Activated CD4-positive, alpha-beta T cell treated with anti-CD3 and anti-CD28 coated beads, Interleukin-2, amount 50 U/mL, for 1 hour (primary cell): ENCODE results near the gene SCRG1.

Source experiments
- DNase-seq: peaks from one replicate; pipeline ENCODE4 v3.0.0-alpha.2; 2020

The SCRG1 gene

GRCh38 chr4:173398779-173399415 lies at the start of gene SCRG1:
Gene SCRG1, minus strand, starts transcription at chr4:173399116. Its CDS starts 7,702 bp downstream, at chr4:173391414.
- DNase-seq = no peak

GRCh38 chr4:173448103-173448502 lies 49.2 kb upstream of the SCRG1 start:
- no peak for DNase-seq

- no peak for DNase-seq
Measured at GRCh38 chr4:173446416-173446815, 47.5 kb upstream of the SCRG1 start.

GRCh38 chr4:173443121-173443520 lies 44.2 kb upstream of the SCRG1 start:
- DNase-seq = no peak

GRCh38 chr4:173442223-173442932 lies 43.5 kb upstream of the SCRG1 start:
- DNase-seq = no peak

- no peak for DNase-seq
Measured at GRCh38 chr4:173440888-173441287, 42.0 kb upstream of the SCRG1 start.

- no peak for DNase-seq
Measured at GRCh38 chr4:173436771-173437265, 37.9 kb upstream of the SCRG1 start.

- DNase-seq = no peak
Measured at GRCh38 chr4:173436149-173436579, 37.2 kb upstream of the SCRG1 start.

GRCh38 chr4:173434231-173434630 lies 35.3 kb upstream of the SCRG1 start:
- no peak for DNase-seq

GRCh38 chr4:173433447-173433846 lies 34.5 kb upstream of the SCRG1 start:
- DNase-seq = no peak

GRCh38 chr4:173432430-173432829 lies 33.5 kb upstream of the SCRG1 start:
- no peak for DNase-seq

GRCh38 chr4:173426064-173426463 lies 27.1 kb upstream of the SCRG1 start:
- DNase-seq = no peak

GRCh38 chr4:173424899-173425805 lies 26.2 kb upstream of the SCRG1 start:
- no peak for DNase-seq

GRCh38 chr4:173420801-173421200 lies 21.9 kb upstream of the SCRG1 start:
- DNase-seq = no peak

- no peak for DNase-seq
Measured at GRCh38 chr4:173420324-173420752, 21.4 kb upstream of the SCRG1 start.

GRCh38 chr4:173418639-173419038 lies 19.7 kb upstream of the SCRG1 start:
- DNase-seq = no peak

GRCh38 chr4:173417833-173418232 lies 18.9 kb upstream of the SCRG1 start:
- no peak for DNase-seq

GRCh38 chr4:173415885-173416653 lies 17.2 kb upstream of the SCRG1 start:
- no peak for DNase-seq

GRCh38 chr4:173415092-173415491 lies 16.2 kb upstream of the SCRG1 start:
- no peak for DNase-seq

- DNase-seq = no peak
Measured at GRCh38 chr4:173414456-173414855, 15.5 kb upstream of the SCRG1 start.

GRCh38 chr4:173413036-173413435 lies 14.1 kb upstream of the SCRG1 start:
- DNase-seq = no peak

- no peak for DNase-seq
Measured at GRCh38 chr4:173411106-173411693, 12.3 kb upstream of the SCRG1 start.
